Measurements from ENCODE around the gene POLR2J2. TPM values are rescaled to one million over a fixed set of nuclear protein-coding genes. Genes with fewer than 3 reads are reported as not detected.
"Not testable (repeated sequence)": the region's sequence is repeated elsewhere in the genome, so short reads cannot be mapped to it uniquely, and the experiment has no call there.

POLR2J2 gene
- total and polyA plus RNA-seq, 10 of the 15 experiments (the other 5 are each of a cell fraction or from before 2014, with no cell fraction given) = 0.80 to 16.3 (median 6.6) TPM

DNA sequence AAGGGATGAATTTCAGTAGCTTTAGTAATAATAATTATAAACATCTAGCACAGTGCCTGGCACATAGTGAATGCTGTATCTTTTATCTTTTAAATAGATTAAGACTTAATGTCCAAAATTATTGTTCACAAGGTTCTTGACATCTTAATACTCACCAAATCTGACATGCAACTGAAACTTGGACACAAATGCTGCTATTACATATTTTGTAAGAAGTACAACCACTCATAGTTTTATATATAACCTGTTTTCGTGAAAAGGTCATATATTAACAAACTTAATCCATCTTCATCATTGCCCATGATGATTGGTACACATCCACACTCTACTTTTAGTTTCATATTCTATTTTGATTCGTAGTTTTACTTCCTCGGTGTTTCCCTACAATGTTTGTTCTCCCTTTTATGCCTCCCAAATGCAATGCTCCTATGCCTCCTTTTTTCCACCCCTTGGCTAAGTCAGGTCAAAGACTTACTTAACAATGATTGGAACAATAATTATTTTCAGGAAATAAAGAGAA is 23.6 kb upstream of the POLR2J2 start:
- H3K27me3 ChIP-seq (replicated peaks in 1 of 2; ENCODE audit: control insufficient read depth in 2 of 2, insufficient read depth in 2 of 2, low read length in 1 of 2); SMC1A ChIA-PET (ENCODE audit: uncharacterized antibody, unreplicated experiment); intact Hi-C loops (cut with micrococcal nuclease; ENCODE audit: unreplicated experiment); H3K9ac ChIP-seq (ENCODE audit: control insufficient read depth, insufficient read depth, low read length); H3K4me2 ChIP-seq (ENCODE audit: control insufficient read depth, insufficient read depth); BruUV-seq (replicated peaks); RAD21 ChIA-PET (ENCODE audit: unreplicated experiment); H3K9me3 ChIP-seq (replicated peaks; ENCODE audit: control insufficient read depth, insufficient read depth, low read length); H4K20me1 ChIP-seq (ENCODE audit: control insufficient read depth, insufficient read depth); H3K79me2 ChIP-seq (ENCODE audit: control insufficient read depth, insufficient read depth, low read length); H3K36me3 ChIP-seq (ENCODE audit: control insufficient read depth in 2 of 2, insufficient read depth in 2 of 2, low read length in 1 of 2); H3K4me1 ChIP-seq (ENCODE audit: control insufficient read depth, insufficient read depth, low read length); DNase-seq (ENCODE audit: low read depth, low spot score); H3K4me3 ChIP-seq; CTCF ChIA-PET: not testable (repeated sequence)
- ATAC-seq (peak; percentile 92), FAIRE-seq (peak; percentile 94)
- H2AFZ ChIP-seq (ENCODE audit: control insufficient read depth, low read depth, low read length) = peak overlapping the region; percentile 51
- WGBS (ENCODE audit: insufficient coverage, insufficient replicate concordance, low lambda C conversion rate, missing lambda C conversion rate) = 0% methylated on average over 1 of the region's 3 CpGs
- H3K27ac ChIP-seq (ENCODE audit: control insufficient read depth, insufficient read depth) = peak overlapping the region; percentile 52
- POLR2A ChIA-PET = interaction anchor here (0.6 kb wide), 1 partner anchor 63 kb away, joined by 3 read pairs; no protein-coding TSS in a partner anchor
- in situ Hi-C loops (cut with MboI) = loop anchor here (10.0 kb wide), 1 partner anchor 50 kb away; the partner anchor contains the start of gene FAM185A

DNA sequence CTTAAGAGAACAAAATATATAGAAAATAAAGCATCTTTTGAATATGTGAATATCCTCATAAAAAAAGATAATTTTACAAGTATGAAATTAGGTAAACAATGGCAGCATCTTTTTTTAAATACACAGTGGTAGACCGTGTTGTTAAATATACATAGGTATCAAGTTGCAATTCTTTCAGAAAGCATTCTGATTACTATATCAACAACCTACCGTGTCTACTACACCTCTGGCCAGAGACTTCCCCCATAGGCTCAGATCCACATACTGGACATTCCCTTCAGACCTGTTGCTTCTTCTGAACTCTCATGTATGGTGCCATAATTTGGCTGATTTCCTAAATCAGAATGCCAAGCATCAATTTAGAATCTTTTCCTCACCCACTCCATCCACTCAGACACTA is 22.5 kb upstream of the POLR2J2 start:
- H3K4me2 ChIP-seq (ENCODE audit: control insufficient read depth, insufficient read depth); H3K79me2 ChIP-seq (ENCODE audit: control insufficient read depth, insufficient read depth, low read length); RAD21 ChIA-PET (ENCODE audit: unreplicated experiment); intact Hi-C loops (cut with micrococcal nuclease; ENCODE audit: unreplicated experiment); ATAC-seq; H3K9ac ChIP-seq (ENCODE audit: control insufficient read depth, insufficient read depth, low read length); H3K27me3 ChIP-seq (replicated peaks in 1 of 2; ENCODE audit: control insufficient read depth in 2 of 2, insufficient read depth in 2 of 2, low read length in 1 of 2); CTCF ChIA-PET; H3K4me1 ChIP-seq (ENCODE audit: control insufficient read depth, insufficient read depth, low read length); BruUV-seq (replicated peaks); H3K27ac ChIP-seq (ENCODE audit: control insufficient read depth, insufficient read depth); FAIRE-seq; DNase-seq (ENCODE audit: low read depth, low spot score); POLR2A ChIA-PET; H3K9me3 ChIP-seq (replicated peaks; ENCODE audit: control insufficient read depth, insufficient read depth, low read length); H4K20me1 ChIP-seq (ENCODE audit: control insufficient read depth, insufficient read depth); H2AFZ ChIP-seq (ENCODE audit: control insufficient read depth, low read depth, low read length); SMC1A ChIA-PET (ENCODE audit: uncharacterized antibody, unreplicated experiment); H3K36me3 ChIP-seq (ENCODE audit: control insufficient read depth in 2 of 2, insufficient read depth in 2 of 2, low read length in 1 of 2); H3K4me3 ChIP-seq: not testable (repeated sequence)
- 66% methylated on average over 2 of the region's 2 CpGs for WGBS (ENCODE audit: insufficient coverage, insufficient replicate concordance, low lambda C conversion rate, missing lambda C conversion rate)
- in situ Hi-C loops (cut with MboI) = loop anchor here (10.0 kb wide), 1 partner anchor 51 kb away; the partner anchor contains the start of gene FAM185A

DNA sequence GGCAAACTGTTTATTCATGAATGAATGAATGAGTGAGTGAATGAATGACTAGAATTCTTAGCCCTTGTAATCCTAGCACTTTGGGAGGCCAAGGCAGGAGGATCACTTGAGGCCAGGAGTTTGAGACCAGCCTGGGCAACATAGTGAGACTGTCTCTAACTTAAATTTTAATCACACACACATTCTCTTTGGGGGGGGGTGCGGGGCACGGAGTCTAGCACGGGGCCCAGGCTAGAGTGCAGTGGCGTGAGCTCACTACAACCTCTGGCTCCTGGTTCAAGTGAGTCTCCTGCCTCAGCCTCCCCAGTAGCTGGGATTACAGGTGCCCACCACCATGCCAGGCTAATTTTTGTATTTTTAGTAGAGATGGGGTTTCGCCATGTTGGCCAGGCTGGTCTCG is 19.1 kb upstream of the POLR2J2 start:
- H3K36me3 ChIP-seq (ENCODE audit: control insufficient read depth in 2 of 2, insufficient read depth in 2 of 2, low read length in 1 of 2); FAIRE-seq; H3K4me2 ChIP-seq (ENCODE audit: control insufficient read depth, insufficient read depth); ATAC-seq; CTCF ChIA-PET; H3K4me1 ChIP-seq (ENCODE audit: control insufficient read depth, insufficient read depth, low read length); H3K79me2 ChIP-seq (ENCODE audit: control insufficient read depth, insufficient read depth, low read length); H3K9ac ChIP-seq (ENCODE audit: control insufficient read depth, insufficient read depth, low read length); H4K20me1 ChIP-seq (ENCODE audit: control insufficient read depth, insufficient read depth); POLR2A ChIA-PET; H3K9me3 ChIP-seq (replicated peaks; ENCODE audit: control insufficient read depth, insufficient read depth, low read length); BruUV-seq (replicated peaks); H2AFZ ChIP-seq (ENCODE audit: control insufficient read depth, low read depth, low read length); H3K27ac ChIP-seq (ENCODE audit: control insufficient read depth, insufficient read depth); H3K27me3 ChIP-seq (replicated peaks in 1 of 2; ENCODE audit: control insufficient read depth in 2 of 2, insufficient read depth in 2 of 2, low read length in 1 of 2); H3K4me3 ChIP-seq; intact Hi-C loops (cut with micrococcal nuclease; ENCODE audit: unreplicated experiment); DNase-seq (ENCODE audit: low read depth, low spot score); RAD21 ChIA-PET (ENCODE audit: unreplicated experiment); SMC1A ChIA-PET (ENCODE audit: uncharacterized antibody, unreplicated experiment): not testable (repeated sequence)
- WGBS (ENCODE audit: insufficient coverage, insufficient replicate concordance, low lambda C conversion rate, missing lambda C conversion rate) = 100% methylated on average over 4 of the region's 6 CpGs
- in situ Hi-C loops (cut with MboI) = loop anchor here (10.0 kb wide), 1 partner anchor 54 kb away; the partner anchor contains the start of gene FAM185A

DNA sequence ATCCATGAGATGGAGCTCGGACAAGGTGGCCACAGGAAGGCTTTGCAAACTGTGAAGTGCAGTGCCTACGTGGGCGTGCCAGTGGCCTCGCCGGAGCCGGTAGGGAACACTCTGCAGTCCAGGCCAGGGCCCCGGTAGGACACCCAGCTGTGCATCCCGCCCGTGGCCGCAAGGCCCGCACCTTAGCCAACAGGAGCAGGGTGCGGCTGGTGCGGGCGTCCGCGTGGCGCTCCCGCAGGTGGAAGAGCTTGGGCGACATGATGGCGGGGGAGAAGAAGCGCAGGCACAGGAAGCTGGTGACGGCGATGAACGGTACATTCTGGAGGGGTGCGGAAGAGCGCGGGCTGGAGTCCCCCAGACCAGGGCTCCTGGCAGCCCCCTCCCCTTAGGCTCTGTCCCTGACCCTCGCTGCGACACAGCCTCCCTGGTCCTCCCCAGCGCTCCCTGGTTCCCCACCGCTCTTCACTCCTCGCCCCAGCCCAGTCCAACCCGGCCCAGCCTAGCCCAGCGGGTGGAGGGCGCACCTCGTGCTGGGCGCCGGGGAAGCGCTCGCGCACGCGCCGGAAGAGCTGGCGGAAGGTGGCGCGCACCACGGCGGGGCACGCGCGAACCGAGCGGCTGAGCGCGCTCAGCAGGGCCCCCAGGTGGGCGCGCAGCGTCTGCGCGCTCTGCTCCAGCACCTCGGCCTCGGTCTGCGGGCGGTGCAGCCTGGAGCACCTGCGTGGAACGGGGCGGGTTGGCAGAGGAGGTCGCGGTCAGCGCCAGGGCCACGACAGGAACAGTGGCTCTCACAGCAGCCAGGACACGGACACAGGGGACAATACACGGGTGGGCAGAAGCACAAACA is 18.2 kb upstream of the POLR2J2 start:
- H3K27ac ChIP-seq (ENCODE audit: control insufficient read depth, insufficient read depth); H3K27me3 ChIP-seq (replicated peaks in 1 of 2; ENCODE audit: control insufficient read depth in 2 of 2, insufficient read depth in 2 of 2, low read length in 1 of 2); BruUV-seq (replicated peaks); H3K79me2 ChIP-seq (ENCODE audit: control insufficient read depth, insufficient read depth, low read length); FAIRE-seq; H2AFZ ChIP-seq (ENCODE audit: control insufficient read depth, low read depth, low read length); SMC1A ChIA-PET (ENCODE audit: uncharacterized antibody, unreplicated experiment); CTCF ChIA-PET; RAD21 ChIA-PET (ENCODE audit: unreplicated experiment); H3K4me2 ChIP-seq (ENCODE audit: control insufficient read depth, insufficient read depth); H3K36me3 ChIP-seq (ENCODE audit: control insufficient read depth in 2 of 2, insufficient read depth in 2 of 2, low read length in 1 of 2); POLR2A ChIA-PET; DNase-seq (ENCODE audit: low read depth, low spot score); intact Hi-C loops (cut with micrococcal nuclease; ENCODE audit: unreplicated experiment); H3K4me1 ChIP-seq (ENCODE audit: control insufficient read depth, insufficient read depth, low read length); H4K20me1 ChIP-seq (ENCODE audit: control insufficient read depth, insufficient read depth); H3K4me3 ChIP-seq; H3K9ac ChIP-seq (ENCODE audit: control insufficient read depth, insufficient read depth, low read length); H3K9me3 ChIP-seq (replicated peaks; ENCODE audit: control insufficient read depth, insufficient read depth, low read length): not testable (repeated sequence)
- ATAC-seq = peak; percentile 84
- 0% methylated on average over 2 of the region's 74 CpGs for WGBS (ENCODE audit: insufficient coverage, insufficient replicate concordance, low lambda C conversion rate, missing lambda C conversion rate)
- in situ Hi-C loops (cut with MboI) = loop anchor here (10.0 kb wide), 1 partner anchor 55 kb away; the partner anchor contains the start of gene FAM185A
